GM21619 (cell line): Measurements from ENCODE around the gene CAMK1D.
"Not testable (repeated sequence)": the region's sequence is repeated elsewhere in the genome, so short reads cannot be mapped to it uniquely, and the experiment has no call there.

Experiments
- ATAC-seq: cut with Tn5 transposase; IDR thresholded peaks from one replicate; pipeline ENCODE4 v1.9.1; 2021; ENCODE audit not compliant: unreplicated experiment

The CAMK1D gene

DNA sequence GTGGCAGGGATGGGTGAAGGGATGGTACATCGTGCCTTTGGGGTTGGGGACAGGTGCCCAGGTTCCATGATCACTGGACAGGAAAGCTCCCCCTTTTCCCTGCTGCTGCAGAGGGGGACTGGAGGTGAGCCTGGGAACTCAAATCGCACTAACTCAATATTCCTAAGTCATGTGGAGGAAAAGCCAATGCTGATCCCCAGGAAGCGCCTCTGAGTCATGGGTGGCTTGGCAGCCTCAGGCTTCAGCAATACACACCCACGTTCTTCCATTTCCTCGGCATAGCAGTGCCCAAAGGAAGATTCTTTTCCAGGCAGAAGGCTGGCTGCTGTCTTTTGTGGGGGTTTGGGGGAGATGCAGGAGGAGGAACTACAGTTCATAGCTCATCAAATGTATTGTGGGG lies 486.4 kb downstream of the CAMK1D start:
- ATAC-seq: no peak

GRCh38 chr10:12838366-12838765 lies 489.0 kb downstream of the CAMK1D start:
- no peak for ATAC-seq

DNA sequence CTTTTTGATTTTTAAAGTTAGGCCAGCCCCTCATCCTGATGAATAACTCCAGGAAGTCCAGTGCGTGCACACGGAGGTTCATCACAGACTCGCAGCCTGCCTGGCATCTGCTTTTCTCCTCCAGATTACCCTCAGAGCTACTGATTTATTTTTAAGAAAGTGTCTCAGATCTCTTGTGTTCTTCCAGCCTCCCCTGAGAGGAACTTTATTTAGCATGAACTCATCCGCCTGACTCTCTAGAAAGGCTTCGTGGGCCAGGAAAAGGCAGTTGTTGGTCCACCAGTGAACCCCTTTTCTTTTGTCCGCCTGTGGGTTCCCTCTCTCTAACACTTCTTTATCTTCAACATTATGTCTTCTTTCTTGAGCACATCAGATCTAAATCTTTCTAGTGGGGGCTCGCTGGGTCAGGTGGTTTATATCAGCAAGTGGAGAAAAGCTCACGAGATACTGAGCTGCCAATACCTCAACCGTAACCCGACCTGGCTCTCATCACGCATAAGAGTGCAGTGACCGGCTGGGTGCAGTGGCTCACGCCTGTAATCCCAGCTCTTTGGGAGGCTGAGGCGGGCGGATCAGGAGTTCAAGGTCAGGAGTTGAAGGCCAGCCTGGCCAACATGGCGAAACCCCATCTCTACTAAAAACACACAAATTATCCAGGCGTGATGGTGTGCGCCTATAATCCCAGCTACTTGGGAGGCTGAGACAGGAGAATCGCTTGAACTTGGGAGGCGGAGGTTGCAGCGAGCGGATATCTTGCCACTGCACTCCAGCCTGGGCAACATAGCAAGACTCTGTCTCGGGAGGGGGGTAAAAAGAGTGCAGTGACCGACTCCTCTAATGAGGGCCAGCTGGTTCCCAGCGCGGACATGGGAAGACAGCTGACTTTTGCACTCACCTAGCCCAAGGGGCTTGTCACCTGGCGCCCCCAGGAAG lies 489.9 kb downstream of the CAMK1D start:
- ATAC-seq: no peak

DNA sequence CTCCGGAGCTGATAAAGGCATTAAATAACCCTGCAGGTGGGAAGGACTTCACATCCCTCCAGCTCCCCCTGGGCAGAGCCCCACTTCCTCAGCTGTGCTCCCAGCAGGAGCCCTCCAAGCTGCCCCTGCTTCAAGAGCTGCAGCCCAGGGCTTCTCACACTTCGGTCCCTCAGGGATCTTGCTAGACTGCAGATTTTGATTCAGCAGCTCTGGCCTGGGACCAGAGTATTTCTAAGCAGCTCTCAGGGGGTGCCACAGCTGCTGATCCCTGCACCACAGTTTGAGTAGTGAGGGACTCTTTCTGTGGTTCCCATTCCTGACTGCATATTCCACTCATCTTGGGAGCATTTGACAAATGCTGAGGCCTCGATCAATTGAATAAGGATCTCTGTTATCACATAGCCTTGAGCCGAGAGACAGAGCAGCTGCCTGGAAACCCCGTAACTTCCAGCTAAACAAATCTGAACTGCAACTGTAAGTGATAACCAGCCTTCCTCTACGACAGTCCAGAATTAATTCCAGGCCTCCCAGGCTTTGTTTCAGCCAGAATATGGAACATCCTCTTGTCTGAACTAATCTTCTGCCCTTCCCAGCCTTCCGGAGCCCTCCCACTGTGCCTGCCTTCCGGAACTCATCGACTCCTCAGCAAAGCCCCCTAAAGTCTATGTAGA lies 490.7 kb downstream of the CAMK1D start:
- no peak for ATAC-seq

- no peak for ATAC-seq
These were observed 492.1 kb downstream of the CAMK1D start for GRCh38 chr10:12841426-12841825.

DNA sequence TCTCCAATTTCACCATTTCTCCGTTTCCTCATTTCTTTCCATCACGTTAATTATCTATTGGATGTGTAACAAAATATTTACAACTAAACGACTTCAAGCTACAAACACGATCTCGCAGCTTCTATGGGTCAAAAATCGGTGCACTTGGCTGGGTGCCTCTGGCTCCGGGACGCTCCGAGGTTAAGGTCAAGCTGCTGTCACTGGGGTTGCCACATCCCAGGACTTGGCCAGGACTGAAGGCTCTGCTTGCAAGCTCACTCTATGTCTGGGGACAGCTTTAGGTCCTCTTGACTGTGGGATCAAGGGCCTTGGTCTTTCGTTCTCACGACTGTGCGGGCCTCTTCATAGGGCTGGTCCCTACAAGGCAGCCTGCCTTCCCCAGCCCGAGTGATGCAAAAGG lies 492.5 kb downstream of the CAMK1D start:
- no peak for ATAC-seq

DNA sequence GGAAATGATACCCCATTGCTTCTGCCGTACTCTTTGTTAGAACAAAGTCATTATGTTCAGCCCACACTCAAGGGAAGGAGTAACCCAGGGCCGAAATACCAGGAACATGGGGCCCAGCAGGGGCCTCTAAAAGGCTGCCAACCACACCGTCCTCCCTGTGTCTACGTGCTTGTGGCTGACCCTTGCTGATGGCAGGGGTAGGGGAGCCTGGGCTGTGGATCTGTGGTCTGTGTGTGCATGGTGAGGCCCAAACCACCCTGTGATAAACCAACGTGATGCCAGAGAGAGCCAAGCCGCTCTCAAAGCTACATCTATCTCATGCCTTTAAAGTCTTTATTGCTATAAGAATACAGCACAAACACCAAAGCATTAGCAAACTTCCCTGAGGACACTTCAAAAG lies 493.0 kb downstream of the CAMK1D start:
- no peak for ATAC-seq

GRCh38 chr10:12843296-12843945 lies 494.1 kb downstream of the CAMK1D start:
- no peak for ATAC-seq

DNA sequence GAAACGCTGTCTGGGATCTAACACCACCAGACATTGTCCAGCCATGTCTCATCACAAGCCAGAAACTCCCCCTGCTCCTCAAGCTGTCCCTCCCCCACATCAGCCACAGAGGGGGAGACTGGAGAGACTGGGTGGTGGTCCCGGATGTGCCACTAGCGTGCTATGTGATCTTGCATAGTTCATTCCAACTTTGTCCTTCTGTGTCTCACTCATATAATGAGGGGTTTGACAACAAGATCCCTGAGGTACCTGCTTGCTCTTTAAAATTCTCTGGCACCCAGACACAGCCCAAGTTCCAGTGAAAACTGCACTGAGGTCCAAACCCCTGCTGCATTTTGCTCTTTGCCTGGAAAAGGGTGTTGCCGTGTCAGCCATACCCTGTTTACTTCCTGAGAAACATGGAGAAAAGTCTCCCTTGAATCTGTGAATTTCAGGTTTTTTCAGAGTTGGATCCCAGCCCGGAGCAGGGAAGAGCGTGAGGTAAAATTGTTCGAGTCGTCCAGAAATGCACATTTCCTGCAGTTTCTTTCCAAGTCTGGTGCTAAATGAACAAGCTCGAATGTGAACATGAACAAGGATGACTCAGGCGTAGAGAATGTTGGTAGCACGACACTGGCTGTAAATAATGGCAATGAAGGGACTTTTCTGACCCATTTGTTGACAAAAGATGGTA lies 495.6 kb downstream of the CAMK1D start:
- ATAC-seq: no peak

DNA sequence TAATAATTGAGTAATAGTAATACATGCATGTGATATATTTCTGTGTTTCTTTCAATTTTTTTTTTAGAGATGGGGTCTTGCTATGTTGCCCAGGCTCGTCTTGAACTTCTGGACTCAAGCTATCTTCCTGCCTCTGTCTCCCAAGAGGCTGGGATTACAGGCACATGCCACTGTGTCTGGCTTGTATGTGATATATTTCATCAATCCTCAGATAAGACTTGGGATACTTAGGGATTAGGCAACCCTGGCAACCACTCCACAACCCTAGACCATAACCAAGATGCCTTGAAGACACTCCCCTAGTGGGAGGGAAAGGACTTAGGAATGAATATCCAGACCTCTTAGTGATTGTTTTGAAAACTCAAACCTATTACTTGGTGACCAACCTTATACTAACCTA lies 497.4 kb downstream of the CAMK1D start:
- no peak for ATAC-seq

DNA sequence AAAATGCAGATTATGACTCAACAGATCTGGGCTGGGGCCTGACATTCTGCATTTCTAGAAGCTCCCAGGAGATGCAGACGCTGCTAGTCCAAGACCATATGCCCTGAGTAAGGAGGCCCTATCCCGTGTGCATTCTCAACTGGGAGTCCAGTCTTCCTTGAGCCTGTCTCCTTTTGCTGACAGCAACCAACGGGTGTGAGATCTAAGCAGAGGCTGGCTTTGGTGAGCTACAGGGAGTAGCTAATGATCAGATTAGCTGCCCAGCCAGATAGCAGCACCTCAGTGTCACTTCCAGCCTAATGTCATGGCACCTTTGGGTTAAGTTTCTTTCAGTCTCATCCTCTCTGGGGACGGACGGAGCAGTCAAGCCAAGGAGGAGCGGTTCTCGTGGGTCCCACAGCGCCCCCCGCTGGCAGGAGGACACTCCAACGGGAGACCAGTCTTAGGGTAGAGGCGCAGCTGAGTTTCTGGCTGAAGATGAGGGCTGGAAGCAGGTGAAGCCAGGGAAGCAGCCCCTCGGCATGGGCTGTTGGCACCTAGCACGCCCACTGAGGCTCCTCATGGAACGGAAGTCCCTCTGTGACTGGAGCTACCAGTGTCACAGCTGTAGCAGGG lies 498.1 kb downstream of the CAMK1D start:
- ATAC-seq: no peak

GRCh38 chr10:12848439-12849173 lies 499.3 kb downstream of the CAMK1D start:
- no peak for ATAC-seq

DNA sequence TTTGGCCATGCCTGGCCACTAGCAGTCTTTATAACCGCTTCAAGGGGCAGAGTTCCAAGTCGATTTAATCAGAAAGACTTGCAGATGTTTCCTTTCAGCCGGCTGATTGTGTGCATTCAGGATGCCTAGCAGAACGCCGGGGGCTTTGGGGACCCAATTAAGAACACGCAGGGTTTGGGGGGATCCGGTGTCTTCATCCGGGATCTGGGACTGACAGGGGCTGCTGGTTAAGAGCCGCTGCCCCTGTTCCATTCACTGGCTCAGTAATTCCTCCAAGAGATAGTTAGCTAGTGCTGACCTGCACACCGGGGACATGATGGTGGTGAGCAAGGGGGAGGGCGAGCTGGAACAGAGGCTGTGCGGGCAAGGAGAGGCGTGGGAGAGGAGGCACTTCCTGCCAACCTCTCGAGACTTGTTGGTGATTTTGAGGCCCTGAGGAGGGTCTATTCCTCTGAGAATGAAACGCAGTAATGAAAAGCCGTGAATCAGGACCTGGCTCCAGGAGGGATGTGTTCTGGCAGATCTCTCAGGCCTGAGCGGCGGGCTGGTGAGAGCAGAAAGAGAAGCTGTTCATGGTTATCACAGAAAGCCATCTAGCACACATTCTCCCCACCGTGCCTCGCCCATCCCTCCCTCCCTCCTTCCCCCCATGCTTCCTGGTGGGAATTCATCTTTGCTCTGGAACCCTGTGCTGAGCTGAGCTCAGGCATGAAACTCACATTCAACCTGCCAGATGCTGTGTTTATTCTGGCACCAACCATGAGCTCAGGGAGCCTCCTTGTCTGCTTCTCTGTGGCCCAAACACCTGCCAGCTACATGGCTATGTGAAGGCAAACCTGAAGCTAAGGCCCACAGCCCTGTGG lies 500.2 kb downstream of the CAMK1D start:
- ATAC-seq: no peak

DNA sequence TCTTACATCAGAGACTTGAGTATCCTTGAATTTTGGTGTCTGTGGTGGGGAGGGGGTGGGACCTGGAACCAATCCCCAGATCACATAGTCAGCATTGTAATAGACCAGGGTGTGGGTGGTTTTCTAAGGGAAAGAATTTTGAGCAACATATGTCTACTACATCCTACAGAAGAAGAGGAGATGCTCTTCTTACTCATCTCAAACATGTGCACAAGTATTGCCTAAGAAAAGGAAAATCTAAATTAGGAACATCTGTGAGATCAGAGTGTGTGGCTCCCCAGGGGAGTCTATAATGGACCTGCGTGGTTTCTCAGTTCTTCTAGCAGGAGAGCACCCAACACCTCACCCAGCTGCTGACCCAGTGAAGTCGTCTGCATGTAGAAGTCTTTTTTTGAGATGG lies 503.3 kb downstream of the CAMK1D start:
- ATAC-seq: no peak

DNA sequence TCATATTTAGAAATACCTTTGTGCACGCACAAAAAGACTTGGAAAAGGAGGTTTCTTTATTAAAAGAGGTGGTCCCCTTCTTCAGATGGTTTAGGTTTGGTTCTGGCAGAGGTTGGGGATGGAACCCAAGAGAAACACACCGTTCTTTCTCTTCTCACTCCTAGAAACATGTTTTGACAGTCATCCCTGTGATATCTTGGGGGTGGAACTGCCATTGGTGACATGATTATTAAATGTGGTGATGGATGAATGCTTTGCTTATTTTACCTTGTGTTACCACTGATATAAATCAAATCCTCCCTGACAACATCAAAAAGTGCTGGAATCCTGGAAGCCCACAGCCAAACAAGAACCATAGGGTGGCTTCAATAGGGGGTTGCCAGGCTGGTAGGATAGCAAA lies 505.6 kb downstream of the CAMK1D start:
- ATAC-seq: no peak

DNA sequence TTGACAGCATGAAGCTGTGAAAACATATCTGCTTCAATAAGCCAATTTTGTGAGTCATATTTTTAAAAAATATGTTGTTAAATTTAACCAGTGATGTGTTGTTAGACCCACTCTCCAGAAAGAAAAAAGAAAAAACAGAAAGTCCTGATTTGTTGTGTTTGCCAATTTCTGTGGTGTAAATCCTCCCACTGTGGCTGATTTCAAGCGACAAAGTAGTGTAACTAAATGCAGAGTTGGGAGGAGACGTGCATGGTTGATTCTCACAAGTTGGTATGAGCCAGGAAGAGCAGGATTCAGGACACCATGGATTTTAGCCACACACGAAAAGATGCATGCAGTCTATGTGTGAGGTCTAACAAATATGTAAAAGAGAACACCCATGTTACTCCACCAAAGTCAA lies 513.1 kb downstream of the CAMK1D start:
- ATAC-seq: no peak

DNA sequence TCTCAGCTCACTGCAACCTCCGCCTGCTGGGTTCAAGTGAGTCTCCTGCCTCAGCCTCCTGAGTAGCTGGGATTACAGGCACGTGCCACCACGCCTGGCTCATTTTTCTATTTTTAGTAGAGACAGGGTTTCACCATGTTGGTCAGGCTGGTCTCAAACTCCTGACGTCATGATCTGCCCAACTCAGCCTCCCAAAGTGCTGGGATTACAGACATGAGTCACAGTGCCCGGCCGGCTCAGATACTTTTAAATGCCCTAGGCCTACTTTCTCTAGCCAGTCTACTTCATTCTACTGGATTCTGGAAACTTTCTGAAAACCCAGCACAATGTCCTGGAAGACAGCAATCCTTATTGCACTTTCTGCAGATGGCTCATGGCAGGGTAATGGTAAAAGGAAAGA lies 516.2 kb downstream of the CAMK1D start:
- not testable (repeated sequence) for ATAC-seq

DNA sequence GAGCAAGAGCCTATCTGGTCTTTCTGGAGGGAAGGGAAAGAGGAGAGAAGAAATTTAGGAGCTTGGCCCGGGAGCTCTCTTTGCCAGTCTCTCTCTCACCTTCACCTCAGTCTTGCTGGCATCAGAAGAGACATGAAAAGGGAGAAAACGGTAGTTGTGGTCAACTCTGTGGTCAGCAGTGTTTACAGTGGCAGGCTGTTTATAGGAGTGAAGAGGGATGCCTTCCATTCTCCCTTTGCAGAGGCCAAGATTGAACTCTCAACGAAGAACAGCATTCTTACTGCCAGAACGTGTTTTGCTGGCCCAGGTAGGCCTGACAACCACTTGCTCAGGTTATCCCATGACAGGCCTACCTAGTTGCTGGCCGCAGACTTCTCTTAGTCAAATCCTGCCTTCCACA lies 518.9 kb downstream of the CAMK1D start:
- ATAC-seq: no peak

GRCh38 chr10:12869427-12869826 lies 520.1 kb downstream of the CAMK1D start:
- ATAC-seq: no peak
